Adrenal gland (tissue), 12 donors: ENCODE measurements around the gene DLGAP1. TPM values are rescaled to one million over a fixed set of nuclear protein-coding genes. Genes with fewer than 3 reads are reported as not detected.

Experiments
- DNase-seq, 7 donors: peaks; one replicate each; pipeline ENCODE4 v3.0.0-alpha.2; 2019 to 2020
- H3K27ac ChIP-seq, 5 donors: fragments of 200-600 bp; sonication (generic) in 4 of 5; 1 replicate in 3 of 5; 2 replicates in 2 of 5; pipeline versions ENCODE4 v1.5.1 to v1.8.0; 2016 to 2020; ENCODE audit warnings: mild to moderate bottlenecking in 1 of 5
- H3K27me3 ChIP-seq: fragments of 200-600 bp; 2 replicates; pipeline ENCODE4 v1.8.0; 2021
- H3K36me3 ChIP-seq, 2 donors: fragments of 200-600 bp; replicated peaks in 1 of 2; 1 replicate in 1 of 2; 2 replicates in 1 of 2; pipeline versions ENCODE4 v1.5.1 to v1.8.0; 2018 to 2022
- H3K4me1 ChIP-seq, 2 donors: fragments of 200-600 bp; replicated peaks in 1 of 2; 1 replicate in 1 of 2; 2 replicates in 1 of 2; pipeline versions ENCODE4 v1.5.1 to v1.8.0; 2018 to 2021
- H3K4me3 ChIP-seq, 4 donors: fragments of 200-600 bp; sonication (generic) in 3 of 4; one replicate each; pipeline ENCODE4 v1.5.1; 2016 to 2018
- H3K9me3 ChIP-seq, 3 donors: fragments of 200-600 bp; sonication (generic) in 1 of 3; replicated peaks in 1 of 3; 1 replicate in 2 of 3; 2 replicates in 1 of 3; pipeline versions ENCODE4 v1.5.1 to v1.8.0; 2016 to 2021
- CTCF ChIP-seq, 6 experiments: fragments of 450-650 bp in 4 of 6; fragments of 200-600 bp in 2 of 6; sonication (generic) in 1 of 6; IDR thresholded peaks; 1 replicate in 5 of 6; 2 replicates in 1 of 6; pipeline versions ENCODE4 v1.5.1 to v1.8.0; 2016 to 2021; ENCODE audit warnings: antibody characterized with exemption in 6 of 6, mild to moderate bottlenecking in 2 of 6, moderate library complexity in 1 of 6
- POLR2A ChIP-seq, 2 donors: fragments of 450-650 bp; IDR thresholded peaks; one replicate each; pipeline ENCODE4 v1.6.1; 2017; ENCODE audit warnings: antibody characterized with exemption in 2 of 2, mild to moderate bottlenecking in 2 of 2, moderate library complexity in 1 of 2
- WGBS, 4 donors: extraction: QIAGEN DNeasy Blood & Tissue Kit in 2 of 4; methylation state at CpG; one replicate each; pipeline versions ENCODE4 v1.1.5 to v1.1.7; 2013 to 2017; 5-methylcytosine and 5-hydroxymethylcytosine counted together
- intact Hi-C, 2 donors: fragments of 100-400 bp; cut with DNase I; formaldehyde crosslinking; loops; one replicate each; pipeline versions ENCODE4 v1.14.1 to v1.15.0; 2022 to 2023
- polyA plus RNA-seq, 3 donors: library from polyadenylated mRNA; stranded (reverse); fragments of 200-250 nt in 2 of 3; fragments of 350-450 nt in 1 of 3; fragmentation: Illumina TruSeq in 1 of 3; extraction: RNeasy Lipid Tissue Mini Kit (QIAGEN cat#74804) in 1 of 3; gene quantifications; one replicate each; pipeline ENCODE4 v1.2.3, GENCODE V29; 2013 to 2014
- total RNA-seq, 9 donors: library from RNA; depleted of rRNA in 4 of 9; stranded (reverse); fragments of >200 nt in 4 of 9; fragments of 120-200 nt in 1 of 9; fragmentation: NEBNext Ultra II Directional in 1 of 9; extraction: Animal tissue kit (Norgen Biotek cat#: 25700) in 1 of 9; gene quantifications; one replicate each; pipeline versions ENCODE4 v1.1.0 to v1.2.4, GENCODE V29; 2013 to 2023
- donor health status: healthy with polysubstance abuse.
- donor health status: Bipolar disorder and iron deficiency.
- donor health status: DM: yes; HTN: yes; CAD: no.
- donor health status: DM: no; HTN: no; CAD: no.
- donor health status: DM: no; HTN: no; CAD: no.
- donor health status: DM: yes; HTN: yes; CAD: no.

The DLGAP1 gene
- total and polyA plus RNA-seq, 12 donors, result 1.7 to 30.9 (median 12.9) TPM

GRCh38 chr18:3455907-3456685 is 999.0 kb downstream of the DLGAP1 start:
- peaks cover 0 to 31% of the 10 kb centered on the region in 2 donors for H3K36me3 ChIP-seq
- H3K4me1 ChIP-seq, result peaks cover 11 to 33% of the 10 kb centered on the region in 2 donors
- no peaks in the 10 kb centered on the region for H3K27me3 ChIP-seq
- H3K9me3 ChIP-seq, result no peaks in the 10 kb centered on the region
- H3K4me3 ChIP-seq, result no peak overlapping the region
- intact Hi-C loops, result loop anchor here in 1 of 2 donors (10.0 kb wide), 2 partner anchors 191 to 209 kb away; partner anchors contain the start of gene MYL12B
- WGBS, 4 donors, result 87 to 92% (median 89%) methylated on average over 9 to 10 of the region's 10 CpGs
- DNase-seq, result no peak
- H3K27ac ChIP-seq, result no peak overlapping the region
- TF ChIP-seq POLR2A (IDR thresholded peaks at IDR 0.05) (no peak), CTCF (IDR thresholded peaks at IDR 0.05) (no peak)

DNA sequence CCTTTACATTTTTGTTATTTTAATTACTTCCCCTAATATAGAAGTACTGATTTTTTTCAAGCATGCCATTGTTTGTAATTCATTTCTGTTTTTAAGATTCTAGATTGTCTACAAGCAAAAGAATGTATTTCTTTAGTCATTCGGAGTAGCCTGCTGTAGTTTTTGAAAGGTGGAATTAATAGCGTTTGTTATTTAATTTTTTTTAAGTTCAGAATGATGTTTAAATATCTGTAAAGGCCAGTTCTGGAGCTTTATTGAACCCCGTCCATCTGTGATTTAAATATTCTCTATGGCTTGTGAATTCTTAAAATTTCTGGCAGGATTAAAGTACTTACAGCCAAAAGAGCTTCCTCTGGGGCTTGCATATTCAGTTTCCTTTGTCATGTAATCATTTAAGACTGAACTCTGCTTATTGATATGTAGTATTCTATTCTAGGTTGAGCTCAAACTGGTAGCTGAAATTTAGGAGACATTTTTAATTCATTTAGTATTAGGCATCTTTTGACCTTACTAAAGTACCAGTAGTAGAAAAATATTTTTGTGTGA is 999.9 kb downstream of the DLGAP1 start:
- WGBS, 4 donors, result 34 to 47% (median 39%) methylated on average over 3 of the region's 3 CpGs
- Histone ChIP-seq H3K4me1 (peaks cover 11 to 33% of the 10 kb centered on the region in 2 donors), H3K27ac (peak overlapping the region in 3 of 5 donors; percentile 97 to 99 (median 98)), H3K27me3 (no peaks in the 10 kb centered on the region), H3K4me3 (peak overlapping the region in 1 of 4 donors; percentile 95), H3K9me3 (no peaks in the 10 kb centered on the region), H3K36me3 (peaks cover 0 to 31% of the 10 kb centered on the region in 2 donors)
- DNase-seq, result no peak
- intact Hi-C loops, result loop anchor here in 1 of 2 donors (10.0 kb wide), 2 partner anchors 190 to 210 kb away; partner anchors contain the start of gene MYL12B
- TF ChIP-seq POLR2A (IDR thresholded peaks at IDR 0.05) (no peak), CTCF (IDR thresholded peaks at IDR 0.05) (no peak)

GRCh38 chr18:3454365-3455089 is 1000.6 kb downstream of the DLGAP1 start:
- intact Hi-C loops, result loop anchor here (5.0 to 10.0 kb wide), 5 partner anchors 138 to 210 kb away; partner anchors contain the start of gene MYL12B (in 1 of the 2)
- Histone ChIP-seq H3K27me3 (no peaks in the 10 kb centered on the region), H3K36me3 (peaks cover 0 to 31% of the 10 kb centered on the region in 2 donors), H3K9me3 (no peaks in the 10 kb centered on the region), H3K27ac (peak overlapping the region; percentile 80 to 99 (median 97)), H3K4me3 (peak overlapping the region in 2 of 4 donors; percentile 2 to 95), H3K4me1 (peaks cover 11 to 33% of the 10 kb centered on the region in 2 donors)
- TF ChIP-seq POLR2A (IDR thresholded peaks at IDR 0.05) (peak in 1 of 2 donors; percentile 38), CTCF (IDR thresholded peaks at IDR 0.05) (peak; percentile 52 to 83 (median 70))
- peak; percentile 37 to 64 (median 47) for DNase-seq
- WGBS, 4 donors, result 1% methylated on average over 4 of the region's 4 CpGs
